K562 (cell line): ENCODE measurements around the gene SPEG. TPM values are rescaled to one million over a fixed set of nuclear protein-coding genes. Genes with fewer than 3 reads are reported as not detected.

Experiments
- CBFA2T2 ChIP-seq: fragments of 450-650 bp; conservative IDR thresholded peaks from 2 replicates; pipeline ENCODE4 v1.6.1; 2017; ENCODE audit warnings: mild to moderate bottlenecking
- CHCHD3 ChIP-seq: fragments of 250-450 bp; sonication (Bioruptor Pico); IDR thresholded peaks from 2 replicates; pipeline ENCODE4 v2.1.2; 2022; ENCODE audit warnings: mild to moderate bottlenecking
- MECOM ChIP-seq: fragments of 250-450 bp; sonication (Bioruptor Pico); IDR thresholded peaks from 2 replicates; pipeline ENCODE4 v1.8.0; 2022; ENCODE audit warnings: inconsistent platforms
- MITF ChIP-seq: IDR thresholded peaks from 2 replicates; pipeline ENCODE4 v1.6.1; 2014; ENCODE audit warnings: antibody characterized with exemption
- MLLT1 ChIP-seq, 2 experiments: fragments of 450-650 bp; IDR thresholded peaks; 2 replicates each; pipeline ENCODE4 v1.6.1; 2016
- MYBL2 ChIP-seq, 2 experiments: fragments of 450-650 bp in 1 of 2; sonication (generic) in 1 of 2; formaldehyde crosslinking in 1 of 2; IDR thresholded peaks; 2 replicates each; pipeline versions ENCODE4 v1.6.1 to v1.8.1; 2017 to 2022; ENCODE audit warnings: borderline replicate concordance in 1 of 2, inconsistent platforms in 1 of 2, low read depth in 1 of 2, mild to moderate bottlenecking in 1 of 2, missing genetic modification reagents in 1 of 2, moderate library complexity in 1 of 2
- NCOA4 ChIP-seq: fragments of 450-650 bp; IDR thresholded peaks from 2 replicates; pipeline ENCODE4 v1.6.1; 2018; ENCODE audit warnings: mild to moderate bottlenecking; ENCODE audit not compliant: partially characterized antibody
- SFPQ ChIP-seq: fragments of 200-400 bp; formaldehyde crosslinking; IDR thresholded peaks from 2 replicates; pipeline ENCODE4 v1.6.1; 2017; ENCODE audit warnings: mild to moderate bottlenecking, low read depth, low read length, moderate library complexity
- USF2 ChIP-seq: sonication (generic); formaldehyde crosslinking; IDR thresholded peaks from 2 replicates; pipeline ENCODE4 v1.5.0; 2020; ENCODE audit warnings: missing genetic modification reagents
- ZNF143 ChIP-seq: sonication (generic); formaldehyde crosslinking; IDR thresholded peaks from 2 replicates; pipeline ENCODE4 v1.9.0; 2022; ENCODE audit warnings: mild to moderate bottlenecking, missing genetic modification reagents
- ZNF584 ChIP-seq: fragments of 200-800 bp; sonication (Bioruptor generic); IDR thresholded peaks from 2 replicates; pipeline ENCODE4 v1.6.1; 2016; ENCODE audit warnings: low read depth, mild to moderate bottlenecking, missing genetic modification characterization, missing compliant biosample characterization
- polyA plus RNA-seq, 8 experiments: library from polyadenylated mRNA; depleted of rRNA in 4 of 8; stranded (reverse) in 5 of 8; unstranded in 3 of 8; fragments of >200 nt; fragmentation: Nextera tagmentation in 2 of 8; fragmentation: Illumina TruSeq in 1 of 8; extraction: Ambion mirVana in 2 of 8; extraction: Trizol in 1 of 8; gene quantifications; 2 replicates each; pipeline versions ENCODE4 v1.2.1 to v1.2.3, GENCODE V29; 2011 to 2014; ENCODE audit warnings: inconsistent platforms in 1 of 8, missing spikeins in 1 of 8
- total RNA-seq, 7 experiments: library from RNA; depleted of rRNA in 6 of 7; stranded (reverse); fragments of >200 nt in 6 of 7; fragmentation: Illumina TruSeq in 2 of 7; extraction: Trizol in 2 of 7; gene quantifications; 2 replicates each; pipeline versions ENCODE4 v1.2.1 to v1.2.3, GENCODE V29; 2011 to 2021; ENCODE audit warnings: low replicate concordance in 1 of 7
- TF ChIP-seq, protein P1 (sequence below): sonication (generic); formaldehyde crosslinking; IDR thresholded peaks from 2 replicates; pipeline ENCODE4 v1.8.0; 2023; ENCODE audit warnings: mild to moderate bottlenecking, missing genetic modification reagents

The SPEG gene
- total and polyA plus RNA-seq, 9 of the 15 experiments (the other 6 are each of a cell fraction or from before 2014, with no cell fraction given), result 0.49 to 8.7 (median 3.0) TPM

DNA sequence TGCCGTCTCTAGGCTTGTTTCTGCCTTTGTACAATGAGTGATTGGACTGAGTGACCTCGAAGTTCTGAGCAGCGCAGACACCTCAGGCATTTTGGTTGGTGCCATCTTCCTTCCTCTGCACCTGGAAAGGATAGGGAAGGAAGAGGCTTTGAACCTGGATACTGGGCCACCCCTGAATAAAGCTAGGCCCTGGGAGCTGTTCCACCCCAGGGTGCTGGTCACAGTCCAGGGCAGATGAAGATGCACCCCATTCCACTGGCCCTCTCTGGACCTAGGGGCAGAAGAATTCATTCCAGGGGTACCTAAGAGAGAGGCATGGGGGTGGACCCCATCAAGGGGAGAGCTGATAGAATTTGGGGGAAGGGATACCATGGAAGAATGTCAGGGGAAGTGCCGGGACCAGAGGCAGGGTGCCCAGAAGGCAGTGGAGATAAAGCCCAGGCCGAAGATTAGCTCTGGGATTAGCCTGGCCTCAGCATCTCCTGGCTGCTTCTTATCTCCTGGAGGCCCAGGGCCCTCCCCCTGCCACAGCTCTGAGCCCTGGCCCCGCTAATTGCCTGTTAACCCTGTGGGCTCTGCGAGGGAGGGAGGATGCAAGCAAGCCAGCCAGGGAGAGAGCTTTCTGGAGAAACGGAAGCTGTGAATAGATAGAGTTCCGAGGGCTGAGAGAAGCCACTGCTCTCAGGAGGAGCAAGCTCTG lies 91.0 kb downstream of the SPEG start (continued):
- TF ChIP-seq, protein P1, sequence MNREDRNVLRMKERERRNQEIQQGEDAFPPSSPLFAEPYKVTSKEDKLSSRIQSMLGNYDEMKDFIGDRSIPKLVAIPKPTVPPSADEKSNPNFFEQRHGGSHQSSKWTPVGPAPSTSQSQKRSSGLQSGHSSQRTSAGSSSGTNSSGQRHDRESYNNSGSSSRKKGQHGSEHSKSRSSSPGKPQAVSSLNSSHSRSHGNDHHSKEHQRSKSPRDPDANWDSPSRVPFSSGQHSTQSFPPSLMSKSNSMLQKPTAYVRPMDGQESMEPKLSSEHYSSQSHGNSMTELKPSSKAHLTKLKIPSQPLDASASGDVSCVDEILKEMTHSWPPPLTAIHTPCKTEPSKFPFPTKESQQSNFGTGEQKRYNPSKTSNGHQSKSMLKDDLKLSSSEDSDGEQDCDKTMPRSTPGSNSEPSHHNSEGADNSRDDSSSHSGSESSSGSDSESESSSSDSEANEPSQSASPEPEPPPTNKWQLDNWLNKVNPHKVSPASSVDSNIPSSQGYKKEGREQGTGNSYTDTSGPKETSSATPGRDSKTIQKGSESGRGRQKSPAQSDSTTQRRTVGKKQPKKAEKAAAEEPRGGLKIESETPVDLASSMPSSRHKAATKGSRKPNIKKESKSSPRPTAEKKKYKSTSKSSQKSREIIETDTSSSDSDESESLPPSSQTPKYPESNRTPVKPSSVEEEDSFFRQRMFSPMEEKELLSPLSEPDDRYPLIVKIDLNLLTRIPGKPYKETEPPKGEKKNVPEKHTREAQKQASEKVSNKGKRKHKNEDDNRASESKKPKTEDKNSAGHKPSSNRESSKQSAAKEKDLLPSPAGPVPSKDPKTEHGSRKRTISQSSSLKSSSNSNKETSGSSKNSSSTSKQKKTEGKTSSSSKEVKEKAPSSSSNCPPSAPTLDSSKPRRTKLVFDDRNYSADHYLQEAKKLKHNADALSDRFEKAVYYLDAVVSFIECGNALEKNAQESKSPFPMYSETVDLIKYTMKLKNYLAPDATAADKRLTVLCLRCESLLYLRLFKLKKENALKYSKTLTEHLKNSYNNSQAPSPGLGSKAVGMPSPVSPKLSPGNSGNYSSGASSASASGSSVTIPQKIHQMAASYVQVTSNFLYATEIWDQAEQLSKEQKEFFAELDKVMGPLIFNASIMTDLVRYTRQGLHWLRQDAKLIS, result no peak
- TF ChIP-seq CHCHD3 (CRISPR knock-in tag) (no peak), ZNF143 (CRISPR knock-in tag) (no peak), MITF (0 out of 2 replicates have a peak, but pooled peaks have one; percentile 35), MLLT1 (IDR thresholded peaks at IDR 0.05) (no peak), MYBL2 (IDR thresholded peaks at IDR 0.05; ENCODE audit: low read depth) (no peak), MYBL2 (CRISPR knock-in tag; IDR thresholded peaks at IDR 0.05; ENCODE audit: borderline replicate concordance) (no peak), USF2 (CRISPR knock-in tag) (no peak), SFPQ (no peak), CBFA2T2 (peak; percentile 91), MECOM (CRISPR knock-in tag) (peak; percentile 83), NCOA4 (no peak), ZNF584 (CRISPR knock-in tag) (no peak)
